ENCODE results near the gene GLRA1.

DNA sequence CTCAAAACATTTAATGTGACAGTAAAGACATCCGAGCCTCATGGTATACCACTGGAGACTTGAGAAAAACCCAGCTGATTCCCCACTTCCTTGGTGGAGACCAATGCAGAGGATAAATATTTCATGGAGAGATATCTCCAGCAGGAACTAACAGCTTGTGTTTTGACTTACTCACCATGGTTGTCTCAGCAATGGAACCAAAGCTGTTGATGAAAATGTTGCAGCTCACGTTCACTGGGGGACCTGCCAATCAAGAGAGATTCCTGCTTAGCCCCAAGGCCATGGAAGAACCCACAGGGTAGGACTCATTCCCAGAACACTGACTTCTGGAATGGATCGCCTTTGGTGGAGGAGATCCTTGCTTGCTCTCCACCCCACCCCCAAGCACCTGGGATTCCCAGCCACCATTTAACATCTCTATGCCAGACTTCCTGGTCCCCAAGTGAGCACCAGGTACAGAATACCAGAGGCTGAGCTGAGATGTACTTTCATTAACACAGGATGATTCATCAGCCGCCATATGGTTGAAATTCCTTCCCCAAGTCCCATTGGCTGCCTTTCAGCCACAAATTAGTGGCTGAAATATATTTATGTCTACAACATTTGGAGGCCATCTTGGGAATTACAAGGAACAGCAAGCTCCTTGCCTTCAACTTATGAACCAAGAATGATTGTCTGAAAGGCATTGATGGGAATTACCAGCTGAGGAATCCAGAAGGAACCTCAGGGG is 37.9 kb downstream of the GLRA1 start:
- TF ChIP-seq EZH2 (IDR thresholded peaks at IDR 0.05) (no peak), POLR2AphosphoS5 (IDR thresholded peaks at IDR 0.05; ENCODE audit: borderline replicate concordance, low read depth, low read length) (no peak), FOXP2 (optimal IDR thresholded peaks at IDR 0.05; ENCODE audit: control extremely low read depth, extremely low read length, insufficient read depth) (no peak)

Data from SK-N-MC (cell line).